Activated CD8-positive, alpha-beta T cell treated with anti-CD3 and anti-CD28 coated beads for 36 hours (primary cell): Measurements from ENCODE around the gene NT5DC1. TPM values are rescaled to one million over a fixed set of nuclear protein-coding genes. Genes with fewer than 3 reads are reported as not detected.

Source experiments
- ATAC-seq: fragments of 200-7000 bp; cut with Tn5 transposase; one replicate; pipeline ENCODE4 v1.10.0; 2021; ENCODE audit warnings: mild to moderate bottlenecking, moderate library complexity
- CTCF ChIA-PET: fragments of 350-600 bp; sonication (Branson Sonifier 250); formaldehyde crosslinking; loops from one replicate; lab custom pipeline; 2021; ENCODE audit warnings: antibody characterized with exemption; lab: Charles Lee
- POLR2A ChIA-PET: fragments of 350-600 bp; sonication (Branson Sonifier 250); formaldehyde crosslinking; loops from one replicate; lab custom pipeline; 2021; ENCODE audit warnings: antibody characterized with exemption; lab: Charles Lee
- DNase-seq: peaks from one replicate; pipeline ENCODE4 v3.0.0-alpha.2; 2020
- H3K27ac Mint-ChIP-seq: one replicate; pipeline ENCODE4 v1.8.0; 2021; ENCODE audit warnings: mild to moderate bottlenecking, mixed read lengths
- H3K27me3 Mint-ChIP-seq: one replicate; pipeline ENCODE4 v1.8.0; 2021; ENCODE audit warnings: mixed read lengths
- H3K36me3 Mint-ChIP-seq: one replicate; pipeline ENCODE4 v1.8.0; 2021; ENCODE audit warnings: low read depth, mixed read lengths
- H3K4me1 Mint-ChIP-seq: one replicate; pipeline ENCODE4 v1.8.0; 2021; ENCODE audit warnings: low read depth, mixed read lengths
- H3K4me3 Mint-ChIP-seq: one replicate; pipeline ENCODE4 v1.8.0; 2021; ENCODE audit warnings: mild to moderate bottlenecking, moderate library complexity, mixed read lengths
- H3K9me3 Mint-ChIP-seq: one replicate; pipeline ENCODE4 v1.8.0; 2021; ENCODE audit warnings: mixed read lengths
- intact Hi-C: fragments of 100-400 bp; cut with micrococcal nuclease; formaldehyde crosslinking; loops from one replicate; pipeline ENCODE4 v1.10.0; 2022
- total RNA-seq, 2 experiments: library from RNA; stranded (reverse); gene quantifications; one replicate each; pipeline ENCODE4 v1.2.3, GENCODE V29; 2021
- TF ChIP-seq, protein P1 (sequence below): fragments of 200-600 bp; IDR thresholded peaks from one replicate; pipeline ENCODE4 v1.8.0; 2022; ENCODE audit warnings: antibody characterized with exemption, mild to moderate bottlenecking

NT5DC1 gene
- total RNA-seq, 2 experiments from 2014 or later: 47.8 to 53.3 TPM

- POLR2A ChIA-PET: no interaction called here
- H3K4me3 Mint-ChIP-seq: no peak overlapping the region
- intact Hi-C loops: no loop called here
These were observed 100.1 kb downstream of the NT5DC1 start for GRCh38 chr6:116200619-116201249.

GRCh38 chr6:116201538-116201937, 100.9 kb downstream of the NT5DC1 start:
- CTCF ChIA-PET: no interaction called here
- H3K27me3 Mint-ChIP-seq: no peaks in the 10 kb centered on the region
- intact Hi-C loops: no loop called here
- H3K4me3 Mint-ChIP-seq: no peak overlapping the region
- no peak overlapping the region for H3K27ac Mint-ChIP-seq
- peaks cover 4% of the 10 kb centered on the region for H3K4me1 Mint-ChIP-seq
- no peaks in the 10 kb centered on the region for H3K9me3 Mint-ChIP-seq
- no peak for ATAC-seq
- H3K36me3 Mint-ChIP-seq: no peaks in the 10 kb centered on the region
- no peak for DNase-seq
- POLR2A ChIA-PET: no interaction called here
- TF ChIP-seq, protein P1, sequence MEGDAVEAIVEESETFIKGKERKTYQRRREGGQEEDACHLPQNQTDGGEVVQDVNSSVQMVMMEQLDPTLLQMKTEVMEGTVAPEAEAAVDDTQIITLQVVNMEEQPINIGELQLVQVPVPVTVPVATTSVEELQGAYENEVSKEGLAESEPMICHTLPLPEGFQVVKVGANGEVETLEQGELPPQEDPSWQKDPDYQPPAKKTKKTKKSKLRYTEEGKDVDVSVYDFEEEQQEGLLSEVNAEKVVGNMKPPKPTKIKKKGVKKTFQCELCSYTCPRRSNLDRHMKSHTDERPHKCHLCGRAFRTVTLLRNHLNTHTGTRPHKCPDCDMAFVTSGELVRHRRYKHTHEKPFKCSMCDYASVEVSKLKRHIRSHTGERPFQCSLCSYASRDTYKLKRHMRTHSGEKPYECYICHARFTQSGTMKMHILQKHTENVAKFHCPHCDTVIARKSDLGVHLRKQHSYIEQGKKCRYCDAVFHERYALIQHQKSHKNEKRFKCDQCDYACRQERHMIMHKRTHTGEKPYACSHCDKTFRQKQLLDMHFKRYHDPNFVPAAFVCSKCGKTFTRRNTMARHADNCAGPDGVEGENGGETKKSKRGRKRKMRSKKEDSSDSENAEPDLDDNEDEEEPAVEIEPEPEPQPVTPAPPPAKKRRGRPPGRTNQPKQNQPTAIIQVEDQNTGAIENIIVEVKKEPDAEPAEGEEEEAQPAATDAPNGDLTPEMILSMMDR: no peak

More at GRCh38 chr6:116200619-116201249, 100.1 kb downstream of the NT5DC1 start:
- Mint-ChIP-seq H3K27me3 (no peaks in the 10 kb centered on the region), H3K4me1 (peaks cover 4% of the 10 kb centered on the region), H3K36me3 (no peaks in the 10 kb centered on the region), H3K9me3 (no peaks in the 10 kb centered on the region), H3K27ac (no peak overlapping the region)
- TF ChIP-seq, protein P1: no peak
- no peak for ATAC-seq
- CTCF ChIA-PET: no interaction called here
- no peak for DNase-seq

DNA sequence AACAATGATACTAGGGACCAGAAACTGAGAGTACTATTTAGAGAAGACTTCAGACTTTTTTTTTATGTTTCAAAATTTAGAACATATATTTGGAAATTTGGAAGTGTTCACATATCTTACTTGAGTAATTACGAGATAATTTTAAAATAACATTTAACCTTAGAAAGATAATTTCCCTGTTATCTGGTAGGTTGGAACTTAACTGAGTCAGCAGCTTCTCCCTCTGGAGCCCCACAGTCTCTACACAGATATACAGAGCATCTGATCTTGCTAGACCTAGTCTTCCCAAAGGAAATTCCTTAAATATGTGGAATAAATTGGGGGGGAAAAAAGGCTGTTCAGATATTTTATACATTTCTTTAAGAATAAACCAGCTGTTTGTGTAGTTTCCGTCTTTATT, 104.6 kb downstream of the NT5DC1 start:
- Mint-ChIP-seq H3K27ac (no peak overlapping the region), H3K27me3 (no peaks in the 10 kb centered on the region), H3K9me3 (no peaks in the 10 kb centered on the region), H3K4me1 (peaks cover 4% of the 10 kb centered on the region), H3K36me3 (no peaks in the 10 kb centered on the region), H3K4me3 (no peak overlapping the region)
- ChIA-PET CTCF (interaction anchor here (0.9 to 2.2 kb wide), 2 partner anchors 12 to 82 kb away, joined by 3 to 9 read pairs; no protein-coding TSS in a partner anchor), POLR2A (no interaction called here)
- ATAC-seq (no peak), DNase-seq (no peak)
- TF ChIP-seq, protein P1: no peak
- intact Hi-C loops: no loop called here

GRCh38 chr6:116206231-116206903, 105.7 kb downstream of the NT5DC1 start:
- Mint-ChIP-seq H3K9me3 (no peaks in the 10 kb centered on the region), H3K4me3 (no peak overlapping the region), H3K27ac (no peak overlapping the region), H3K4me1 (no peaks in the 10 kb centered on the region), H3K27me3 (no peaks in the 10 kb centered on the region), H3K36me3 (no peaks in the 10 kb centered on the region)
- TF ChIP-seq, protein P1: no peak
- intact Hi-C loops: no loop called here
- ChIA-PET CTCF (interaction anchor here (0.9 to 2.2 kb wide), 2 partner anchors 11 to 81 kb away, joined by 3 to 9 read pairs; no protein-coding TSS in a partner anchor), POLR2A (no interaction called here)
- ATAC-seq: no peak
- no peak for DNase-seq
